Nephron (organoid): ENCODE results near the gene PARP9.

Experiments
- H3K27ac Mint-ChIP-seq, 3 experiments: 2 replicates each; pipeline ENCODE4 v1.8.0; 2020; ENCODE audit warnings: mixed read lengths in 3 of 3, mild to moderate bottlenecking in 2 of 3, moderate library complexity in 1 of 3
- H3K27me3 Mint-ChIP-seq: 2 replicates; pipeline ENCODE4 v1.8.0; 2021; ENCODE audit warnings: low read depth, mild to moderate bottlenecking, moderate library complexity, mixed read lengths
- H3K36me3 Mint-ChIP-seq: 2 replicates; pipeline ENCODE4 v1.8.0; 2020; ENCODE audit warnings: low read depth, mixed read lengths
- H3K4me1 Mint-ChIP-seq: 2 replicates; pipeline ENCODE4 v1.8.0; 2020; ENCODE audit warnings: mixed read lengths
- H3K4me3 Mint-ChIP-seq, 3 experiments: 2 replicates each; pipeline ENCODE4 v1.8.0; 2020; ENCODE audit warnings: mild to moderate bottlenecking in 3 of 3, mixed read lengths in 3 of 3, moderate library complexity in 2 of 3
- H3K9me3 Mint-ChIP-seq: 2 replicates; pipeline ENCODE4 v1.8.0; 2020; ENCODE audit warnings: mixed read lengths
- CTCF ChIP-seq, 3 experiments: fragments of 200-600 bp; sonication (generic); IDR thresholded peaks; one replicate each; pipeline ENCODE4 v1.5.0; 2021; ENCODE audit warnings: antibody characterized with exemption in 3 of 3; ENCODE audit not compliant: unreplicated experiment in 3 of 3

Gene PARP9

DNA sequence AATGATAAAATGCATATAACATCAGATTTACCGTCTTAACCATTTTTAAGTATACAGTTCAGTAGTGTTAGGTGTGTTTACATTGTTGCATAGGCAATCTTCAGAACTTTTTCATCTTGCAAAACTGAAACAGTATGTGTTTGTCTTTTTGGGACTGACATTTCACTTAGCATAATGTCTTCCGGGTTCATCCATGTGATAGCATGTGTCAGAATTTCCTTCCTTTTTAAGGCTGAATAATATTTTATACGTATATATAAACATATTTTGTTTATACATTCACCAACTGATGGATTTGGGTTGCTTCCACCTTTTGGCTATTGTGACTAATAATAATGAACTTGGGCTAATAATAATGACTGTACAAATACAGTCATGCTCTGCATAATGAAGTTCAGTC is 16.4 kb upstream of the PARP9 start:
- TF ChIP-seq CTCF (IDR thresholded peaks at IDR 0.05; ENCODE audit: unreplicated experiment in 3 of 3), result no peak
- Mint-ChIP-seq H3K4me1 (peaks cover 7% of the 10 kb centered on the region), H3K9me3 (peaks cover 22% of the 10 kb centered on the region), H3K36me3 (peaks cover 4% of the 10 kb centered on the region), H3K4me3 (no peak overlapping the region), H3K27ac (no peak overlapping the region), H3K27me3 (peaks cover 11% of the 10 kb centered on the region)

GRCh38 chr3:122578069-122578740 is 14.1 kb upstream of the PARP9 start:
- Mint-ChIP-seq H3K4me3 (peak overlapping the region; percentile 78 to 82 (median 80)), H3K27ac (no peak overlapping the region), H3K36me3 (peaks cover 4% of the 10 kb centered on the region), H3K9me3 (peaks cover 15% of the 10 kb centered on the region), H3K4me1 (peaks cover 7% of the 10 kb centered on the region), H3K27me3 (peaks cover 11% of the 10 kb centered on the region)
- no peak for TF ChIP-seq CTCF (IDR thresholded peaks at IDR 0.05; ENCODE audit: unreplicated experiment in 3 of 3)

GRCh38 chr3:122577409-122578031 is 13.4 kb upstream of the PARP9 start, which contains the start of gene PARP15:
Gene PARP15 (plus strand): TSS chr3:122577650. CDS start chr3:122577668, 18 bp downstream.
- Mint-ChIP-seq H3K27me3 (peaks cover 11% of the 10 kb centered on the region), H3K27ac (no peak within 1 kb of the TSS), H3K4me1 (peaks cover 7% of the 10 kb centered on the region)

DNA sequence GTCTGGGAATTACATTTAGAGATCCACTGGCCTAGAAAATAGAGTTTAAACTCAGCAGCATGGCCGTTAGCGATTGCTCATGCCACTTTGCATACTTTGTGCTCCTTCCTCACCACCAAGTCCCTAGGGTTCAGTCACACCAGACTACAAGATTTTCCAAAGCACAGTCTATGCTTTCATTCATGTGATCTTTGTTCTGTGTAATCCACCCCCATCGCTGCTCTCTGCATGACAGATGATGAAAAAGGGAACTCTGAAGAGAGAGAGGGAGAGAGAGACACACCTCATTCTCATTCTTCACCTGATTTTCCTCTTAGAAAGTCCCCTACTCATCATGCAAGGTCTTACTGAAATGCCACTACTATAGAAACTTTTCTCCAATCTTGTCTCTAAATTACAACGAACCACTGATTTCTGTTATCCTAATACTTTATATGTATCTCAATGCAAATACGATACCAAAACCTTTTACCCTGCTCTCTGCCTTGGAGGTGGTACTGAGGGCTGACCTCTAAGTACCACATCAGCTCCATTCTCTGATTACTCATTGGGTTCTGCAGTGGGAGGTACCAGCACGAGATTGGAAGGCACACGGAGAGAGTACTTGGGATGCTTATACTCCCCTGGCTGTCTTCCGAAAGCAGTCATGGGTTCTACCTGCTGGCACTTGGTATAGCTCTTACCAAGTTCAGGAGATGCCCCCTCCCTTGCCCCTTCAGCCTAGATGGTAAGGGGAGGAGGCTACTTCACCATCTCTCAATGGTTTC is 12.3 kb upstream of the PARP9 start:
- H3K4me1 Mint-ChIP-seq, result peaks cover 7% of the 10 kb centered on the region
- H3K9me3 Mint-ChIP-seq, result peaks cover 2% of the 10 kb centered on the region
- peaks cover 11% of the 10 kb centered on the region for H3K27me3 Mint-ChIP-seq
- H3K27ac Mint-ChIP-seq, result no peak overlapping the region
- peaks cover 3% of the 10 kb centered on the region for H3K36me3 Mint-ChIP-seq
- no peak overlapping the region for H3K4me3 Mint-ChIP-seq
- TF ChIP-seq CTCF (IDR thresholded peaks at IDR 0.05; ENCODE audit: unreplicated experiment in 3 of 3), result no peak

More at GRCh38 chr3:122577409-122578031, 13.4 kb upstream of the PARP9 start, which contains the start of gene PARP15:
- TF ChIP-seq CTCF (IDR thresholded peaks at IDR 0.05; ENCODE audit: unreplicated experiment in 3 of 3), result no peak
- peaks cover 12% of the 10 kb centered on the region for H3K9me3 Mint-ChIP-seq
- H3K36me3 Mint-ChIP-seq, result peaks cover under 1% of the 10 kb centered on the region
- H3K4me3 Mint-ChIP-seq, result peak within 1 kb of the TSS; percentile 78 to 82 (median 80)

DNA sequence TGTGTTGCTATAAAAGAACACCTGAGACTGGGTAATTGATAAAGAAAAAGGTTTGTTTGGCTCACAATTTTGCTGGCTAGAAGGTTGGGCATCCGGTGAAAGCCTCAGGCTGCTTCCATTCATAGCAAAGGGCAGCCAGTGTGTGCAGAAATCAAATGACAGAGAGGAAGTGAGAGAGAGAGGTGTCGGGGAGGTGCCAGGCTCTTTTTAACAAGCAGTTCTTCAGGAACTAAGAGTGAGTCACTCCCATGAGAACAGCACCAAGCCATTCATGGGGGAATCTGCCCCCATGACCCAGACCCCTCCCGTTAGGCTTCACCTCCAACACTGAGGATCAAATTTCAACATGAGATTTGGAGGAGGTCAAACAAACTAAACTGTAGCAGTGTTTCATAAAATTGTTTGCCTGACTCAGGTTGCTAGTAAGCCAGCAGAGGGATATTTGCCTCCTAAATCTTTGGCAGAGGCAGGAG is 8.9 kb upstream of the PARP9 start:
- no peak for TF ChIP-seq CTCF (IDR thresholded peaks at IDR 0.05; ENCODE audit: unreplicated experiment in 3 of 3)
- H3K9me3 Mint-ChIP-seq, result no peaks in the 10 kb centered on the region
- no peak overlapping the region for H3K27ac Mint-ChIP-seq
- H3K4me1 Mint-ChIP-seq, result peaks cover under 1% of the 10 kb centered on the region
- peaks cover 3% of the 10 kb centered on the region for H3K36me3 Mint-ChIP-seq
- H3K27me3 Mint-ChIP-seq, result peaks cover 1% of the 10 kb centered on the region
- H3K4me3 Mint-ChIP-seq, result no peak overlapping the region
